ENCODE measurements around the gene CYP3A7.
"Not testable (repeated sequence)": the region's sequence is repeated elsewhere in the genome, so short reads cannot be mapped to it uniquely, and the experiment has no call there.

DNA sequence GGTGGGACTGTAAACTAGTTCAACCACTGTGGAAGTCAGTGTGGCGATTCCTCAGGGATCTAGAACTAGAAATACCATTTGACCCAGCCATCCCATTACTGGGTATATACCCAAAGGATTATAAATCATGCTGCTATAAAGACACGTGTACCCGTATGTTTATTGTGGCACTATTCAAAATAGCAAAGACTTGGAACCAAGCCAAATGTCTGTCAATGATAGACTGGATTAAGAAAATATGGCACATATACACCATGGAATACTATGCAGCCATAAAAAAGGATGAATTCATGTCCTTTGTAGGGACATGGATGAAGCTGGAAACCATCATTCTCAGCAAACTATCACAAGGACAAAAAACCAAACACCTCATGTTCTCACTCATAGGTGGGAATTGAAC is 11.9 kb upstream of the CYP3A7 start:
- TF ChIP-seq KLF13 (CRISPR knock-in tag; IDR thresholded peaks at IDR 0.05); ZSCAN30 (CRISPR knock-in tag; IDR thresholded peaks at IDR 0.05); RAD21 (CRISPR knock-in tag; IDR thresholded peaks at IDR 0.05); TEAD3 (CRISPR knock-in tag; optimal IDR thresholded peaks at IDR 0.05; ENCODE audit: borderline replicate concordance): not testable (repeated sequence)
- TF ChIP-seq, protein P1, sequence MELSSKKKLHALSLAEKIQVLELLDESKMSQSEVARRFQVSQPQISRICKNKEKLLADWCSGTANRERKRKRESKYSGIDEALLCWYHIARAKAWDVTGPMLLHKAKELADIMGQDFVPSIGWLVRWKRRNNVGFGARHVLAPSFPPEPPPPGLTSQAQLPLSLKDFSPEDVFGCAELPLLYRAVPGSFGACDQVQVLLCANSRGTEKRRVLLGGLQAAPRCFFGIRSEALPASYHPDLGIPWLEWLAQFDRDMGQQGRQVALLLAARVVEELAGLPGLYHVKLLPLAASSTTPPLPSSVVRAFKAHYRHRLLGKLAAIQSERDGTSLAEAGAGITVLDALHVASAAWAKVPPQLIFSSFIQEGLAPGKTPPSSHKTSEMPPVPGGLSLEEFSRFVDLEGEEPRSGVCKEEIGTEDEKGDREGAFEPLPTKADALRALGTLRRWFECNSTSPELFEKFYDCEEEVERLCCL (CRISPR knock-in tag; IDR thresholded peaks at IDR 0.05; ENCODE audit: borderline replicate concordance) = not testable (repeated sequence)
